NCI-H774 (cell line): ENCODE results near the gene SORCS2.

Source experiments
- DNase-seq: peaks from one replicate; lab custom pipeline; 2025; lab: John Stamatoyannopoulos, UW

The SORCS2 gene

DNA sequence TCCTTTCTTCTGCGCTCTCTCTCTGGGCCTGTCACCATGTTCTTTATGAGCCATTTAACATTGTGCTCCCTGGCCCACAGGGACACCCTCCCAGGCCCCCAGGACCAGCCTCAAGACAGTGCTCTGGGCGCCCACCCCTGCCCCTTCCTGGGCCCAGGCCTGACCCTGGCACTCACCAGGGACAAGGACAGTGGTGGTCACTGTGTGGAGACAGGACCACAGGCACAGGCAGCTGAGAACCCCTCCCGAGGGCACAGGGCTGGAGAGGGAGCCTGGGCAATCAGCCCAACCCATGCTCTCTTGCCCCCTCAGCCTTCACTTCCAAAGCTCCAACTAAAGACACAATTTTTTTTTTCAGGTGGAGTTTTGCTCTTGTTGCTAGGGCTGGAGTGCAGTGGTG, 460.6 kb downstream of the SORCS2 start:
- no peak for DNase-seq

DNA sequence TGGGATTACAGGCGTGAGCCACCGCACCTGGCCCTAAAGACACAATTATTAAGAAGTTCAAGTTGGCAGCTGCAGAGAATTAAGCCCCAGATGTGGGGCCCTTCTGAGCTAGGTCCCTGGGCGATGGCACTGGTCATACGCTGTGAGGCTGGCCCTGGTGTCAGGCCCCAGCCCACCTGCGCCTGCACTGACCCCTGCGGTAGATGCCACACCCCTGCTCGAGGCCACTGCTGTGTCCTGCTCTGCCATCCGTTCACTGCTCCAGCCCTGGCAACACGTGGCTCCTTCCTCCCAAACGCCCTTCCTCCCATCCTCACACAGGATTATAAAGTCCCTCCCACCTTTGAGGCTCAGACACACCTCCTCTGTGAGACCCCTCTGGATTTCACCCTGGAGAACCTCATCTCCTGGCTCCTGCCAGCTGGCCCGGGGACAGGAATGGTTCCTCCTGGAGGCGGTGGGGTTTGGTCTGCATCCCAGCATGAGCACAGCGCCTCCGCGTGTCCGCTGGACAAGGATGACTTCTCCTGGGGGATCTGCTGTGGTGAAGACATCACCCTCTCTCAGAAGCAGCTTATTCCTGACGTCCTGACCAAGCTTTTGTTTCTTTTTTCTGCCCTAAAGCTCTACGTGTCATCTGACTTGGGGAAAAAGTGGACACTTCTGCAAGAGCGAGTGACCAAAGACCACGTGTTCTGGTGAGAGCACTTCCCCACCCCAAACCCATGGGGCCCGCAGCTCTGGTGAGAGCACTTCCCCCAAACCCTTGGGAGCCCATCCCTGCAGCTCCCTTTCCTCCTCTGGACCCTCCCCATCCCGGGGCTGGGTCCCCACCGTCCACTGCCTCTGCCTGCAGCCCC, 461.4 kb downstream of the SORCS2 start:
- no peak for DNase-seq

DNA sequence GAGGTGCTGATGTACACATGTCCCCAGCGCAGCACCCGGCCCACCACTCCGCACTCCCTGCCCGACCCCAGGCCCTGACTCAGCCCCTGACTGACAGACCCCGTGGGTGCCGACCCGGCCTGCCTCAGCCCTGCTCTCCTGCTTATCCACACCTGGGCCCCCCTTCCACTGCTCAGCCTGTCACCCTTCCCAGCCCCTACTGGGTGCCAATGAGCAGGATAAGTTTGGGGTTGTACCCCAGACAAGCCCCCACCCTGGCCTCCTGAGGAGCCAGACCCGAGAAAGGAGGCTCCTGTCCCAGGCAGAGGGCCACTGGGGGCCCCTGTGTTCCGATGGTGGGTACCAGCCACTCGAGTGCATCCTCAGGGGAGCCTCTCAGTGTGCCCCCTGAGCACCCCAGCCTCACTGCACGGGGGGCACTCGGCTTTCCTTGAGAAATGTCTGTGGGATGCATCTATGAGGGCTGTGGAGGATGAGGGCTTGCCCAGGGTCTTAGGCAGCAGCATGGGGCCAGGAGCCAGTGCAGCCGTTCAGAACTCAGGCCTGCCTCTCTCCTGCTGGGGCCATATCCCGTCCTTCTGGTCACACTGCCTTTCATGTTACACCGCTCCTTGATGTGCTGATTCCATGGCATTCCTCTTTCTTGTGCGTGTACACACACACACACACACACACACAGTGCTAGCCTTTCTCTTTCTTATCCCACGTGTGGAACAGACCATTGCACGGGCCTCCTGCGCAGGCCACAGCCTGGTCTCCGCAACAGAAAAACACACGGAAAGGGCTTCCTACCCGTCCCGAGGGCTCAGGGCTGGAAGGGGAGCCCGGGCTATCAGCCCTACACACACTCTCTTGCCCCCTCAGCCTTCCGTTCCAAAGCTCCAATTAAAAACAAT, 462.5 kb downstream of the SORCS2 start:
- DNase-seq: no peak

DNA sequence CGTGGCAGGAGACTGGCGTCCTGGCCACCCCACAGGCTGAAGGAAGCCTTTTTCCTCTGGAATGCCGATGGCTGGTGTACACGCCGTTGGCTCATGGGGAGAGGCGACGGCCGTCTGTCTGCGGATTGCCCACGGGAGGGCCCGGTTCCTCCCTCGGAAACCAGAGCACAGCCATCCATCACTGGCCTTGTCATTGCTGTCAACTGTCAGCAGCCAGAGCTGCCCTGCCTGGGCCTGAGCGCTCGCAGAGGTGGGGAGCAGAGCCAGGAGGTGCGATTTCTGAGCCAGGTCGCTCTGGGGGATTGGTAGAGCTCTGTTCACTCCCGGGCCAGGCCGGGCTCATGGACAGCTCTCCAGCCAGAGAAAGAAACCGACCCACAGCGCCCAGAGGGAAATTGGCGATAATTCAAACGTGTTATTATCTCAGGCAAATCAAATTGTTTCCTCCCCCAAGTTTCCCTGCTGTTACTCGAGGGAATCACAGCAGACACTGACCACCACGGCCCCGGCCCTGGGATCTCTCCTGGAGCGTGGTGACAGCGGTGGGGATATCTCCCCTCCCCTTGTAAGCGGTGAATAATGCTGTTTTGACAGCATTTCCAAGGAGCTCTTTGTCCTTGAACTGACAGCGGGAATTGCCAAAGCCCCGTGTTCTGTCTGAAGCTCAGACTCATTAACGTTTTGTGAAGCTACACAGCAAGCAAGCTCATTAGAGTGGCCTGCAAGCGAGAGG, 463.3 kb downstream of the SORCS2 start:
- no peak for DNase-seq

DNA sequence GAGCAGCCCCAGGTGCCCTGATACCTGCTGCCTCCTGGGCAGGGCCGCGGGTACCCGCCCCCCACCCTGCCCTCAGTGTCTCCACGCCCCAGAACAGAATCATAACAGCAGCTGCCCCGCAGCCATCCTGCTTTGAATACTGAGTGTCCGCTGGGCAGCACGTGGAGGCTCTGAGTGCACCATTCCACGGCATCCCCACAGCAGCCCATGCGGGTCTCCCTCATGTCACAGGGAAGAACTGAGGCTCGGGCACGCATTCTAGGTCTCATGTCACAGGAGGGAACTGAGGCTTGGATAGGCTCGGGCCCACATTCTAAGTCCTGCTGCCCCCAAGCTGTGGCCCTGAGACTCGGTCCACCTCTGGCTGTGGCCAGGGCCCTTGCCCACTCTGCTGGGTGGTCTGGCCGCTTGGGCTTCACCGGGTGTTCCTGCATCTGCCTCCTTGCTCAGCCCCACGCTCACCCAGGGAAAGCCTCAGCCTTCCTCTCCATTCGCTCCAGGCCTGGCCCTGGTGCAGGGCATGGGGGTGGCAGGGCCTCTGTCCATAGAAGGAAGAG, 464.0 kb downstream of the SORCS2 start:
- no peak for DNase-seq

DNA sequence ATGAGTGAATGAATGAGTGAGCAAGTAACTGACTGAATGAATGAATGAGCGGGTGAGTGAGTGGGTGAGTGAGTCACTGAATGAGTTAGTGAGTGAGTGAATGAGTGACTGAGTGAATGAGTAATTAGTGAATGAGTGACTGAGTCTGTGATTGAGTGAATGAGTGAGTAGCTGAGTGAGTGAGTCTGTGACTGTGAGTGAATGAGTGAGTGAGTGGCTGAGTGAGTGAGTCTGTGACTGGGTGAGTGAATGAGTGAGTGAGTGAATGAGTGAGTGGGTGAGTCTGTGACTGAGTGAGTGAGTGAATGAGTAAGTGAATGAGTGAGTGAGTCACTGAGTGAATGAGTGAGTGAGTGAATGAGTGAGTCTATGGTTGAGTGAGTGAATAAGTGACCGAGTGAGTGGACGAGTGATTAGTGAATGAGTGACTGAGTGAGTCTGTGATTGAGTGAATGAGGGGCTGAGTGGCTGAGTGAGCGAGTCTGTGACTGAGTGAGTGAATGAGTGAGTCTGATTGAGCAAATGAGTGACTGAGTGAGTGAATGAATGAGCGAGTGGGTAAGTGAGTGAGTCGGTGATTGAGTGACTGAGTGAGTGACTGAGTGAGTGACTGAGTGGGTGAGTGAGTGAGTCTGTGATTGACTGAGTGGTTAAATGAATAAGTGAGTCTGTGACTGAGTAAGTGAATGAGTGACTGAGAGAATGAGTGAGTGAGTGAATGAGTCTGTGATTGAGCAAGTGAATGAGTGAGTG, 465.4 kb downstream of the SORCS2 start:
- DNase-seq: no peak

DNA sequence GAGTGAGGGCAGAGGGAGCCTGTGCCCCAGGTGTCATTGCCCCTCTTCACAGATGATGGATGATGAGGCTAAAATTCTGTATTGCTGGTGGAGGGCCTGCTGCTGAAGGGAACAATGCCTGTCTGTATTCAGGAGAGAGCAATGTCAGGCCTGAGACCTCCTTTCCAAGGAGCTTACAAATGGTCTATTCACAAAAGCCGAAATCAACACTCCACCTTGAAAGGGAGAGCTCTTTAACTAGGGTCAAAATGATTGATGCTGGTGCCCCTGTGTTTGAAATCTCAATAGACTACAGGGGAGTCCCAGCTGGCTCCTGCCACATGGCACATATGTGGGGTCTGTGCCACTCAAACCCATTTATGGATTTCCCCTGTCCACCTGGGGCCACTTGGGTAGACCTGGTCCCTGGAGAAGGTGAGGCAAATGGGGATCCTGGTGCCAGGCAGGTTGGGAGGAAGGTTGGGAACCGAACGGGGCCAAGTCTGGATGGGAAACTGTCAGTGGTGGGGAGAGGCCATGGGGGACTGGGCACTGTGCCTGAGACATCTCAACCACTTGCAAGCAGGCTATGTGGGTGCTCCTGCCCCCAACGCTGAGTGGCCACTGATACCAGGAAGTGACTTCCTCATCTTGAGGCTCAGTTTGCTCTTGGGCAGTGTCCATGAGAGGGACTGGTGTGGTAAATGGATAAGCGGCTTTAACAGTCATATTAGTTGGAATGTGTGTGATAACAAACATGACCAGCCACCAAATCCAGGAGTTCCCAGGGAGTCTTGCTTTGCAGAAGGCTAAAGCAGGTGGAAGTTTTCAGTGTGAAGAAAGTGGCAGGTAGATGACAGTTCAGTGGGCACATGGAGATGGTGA, 466.2 kb downstream of the SORCS2 start:
- DNase-seq: no peak

DNA sequence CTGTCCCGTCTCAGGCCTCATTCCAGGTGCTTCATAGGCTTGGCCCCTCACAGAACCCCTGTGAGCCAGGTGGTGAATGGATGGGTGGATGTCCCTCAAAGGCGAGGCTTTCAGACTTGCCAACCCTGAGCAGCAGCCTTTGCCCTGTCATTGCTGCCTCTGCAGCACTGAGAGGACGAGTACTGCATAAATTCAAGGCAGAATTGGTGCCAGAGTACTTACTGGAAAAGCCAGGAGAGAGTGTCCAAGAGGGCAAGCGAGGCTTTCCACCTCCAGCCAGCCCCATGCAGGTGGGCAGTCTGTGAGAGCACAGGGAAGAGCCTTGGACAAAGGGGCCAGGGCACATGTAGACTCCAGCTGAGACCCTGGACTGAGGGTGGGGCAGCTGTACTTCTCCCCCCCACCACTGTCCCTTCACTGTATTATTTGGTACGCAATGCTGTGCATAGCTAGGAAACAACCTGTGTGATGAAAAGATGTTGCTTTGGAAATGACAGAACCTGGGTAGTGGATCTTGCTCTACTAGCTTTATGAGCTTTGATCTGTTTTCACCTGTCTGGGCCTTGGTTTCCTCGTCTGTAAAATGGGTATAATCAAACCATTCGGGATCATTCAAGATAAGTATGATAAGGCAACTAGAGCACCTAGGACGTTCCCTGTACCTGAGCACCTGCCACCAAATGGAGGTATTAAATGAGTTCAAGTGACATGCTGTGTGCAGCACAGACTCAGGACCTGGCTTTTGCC, 467.3 kb downstream of the SORCS2 start:
- DNase-seq: no peak

DNA sequence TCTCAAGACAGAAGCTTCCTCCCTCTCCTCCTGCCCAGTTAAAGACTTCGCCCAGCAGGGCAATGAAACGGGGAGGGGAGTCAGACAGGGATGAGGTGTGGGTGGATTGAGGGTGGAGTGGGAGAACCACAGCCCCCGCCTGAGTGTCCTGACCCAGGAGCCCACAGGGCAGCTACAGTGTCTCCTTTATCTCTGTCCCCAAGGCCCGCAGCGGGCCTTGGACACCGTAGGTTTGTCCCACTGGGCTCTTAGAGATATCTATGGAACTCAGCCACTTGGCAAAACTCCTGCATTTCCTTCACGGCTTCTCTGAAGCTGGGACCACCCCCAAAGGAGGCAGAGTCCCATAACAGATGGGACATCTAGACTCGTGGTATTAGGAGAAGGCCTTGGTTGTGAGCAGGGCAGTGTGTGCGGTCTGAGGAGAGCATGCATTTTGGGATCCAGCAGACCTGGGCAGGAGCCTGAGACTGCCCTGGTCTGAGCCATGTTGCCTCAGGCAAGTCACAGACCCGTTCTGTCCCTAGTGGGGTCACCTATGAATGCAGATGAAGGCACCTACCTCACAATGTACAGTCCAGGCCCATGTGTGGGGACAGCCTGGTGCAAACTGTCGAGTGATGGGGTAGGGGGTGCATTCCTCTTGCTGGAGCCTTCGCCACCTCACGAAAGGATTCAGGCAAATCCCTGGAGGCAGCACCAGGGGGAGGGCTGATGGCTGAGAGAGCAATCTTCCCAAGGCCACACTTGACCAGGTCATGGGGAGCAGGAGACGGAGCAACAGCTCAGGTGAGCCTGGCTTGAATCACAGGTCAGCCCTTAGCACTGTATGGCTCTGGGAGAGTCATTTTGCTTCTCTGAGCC, 468.1 kb downstream of the SORCS2 start:
- DNase-seq: no peak

DNA sequence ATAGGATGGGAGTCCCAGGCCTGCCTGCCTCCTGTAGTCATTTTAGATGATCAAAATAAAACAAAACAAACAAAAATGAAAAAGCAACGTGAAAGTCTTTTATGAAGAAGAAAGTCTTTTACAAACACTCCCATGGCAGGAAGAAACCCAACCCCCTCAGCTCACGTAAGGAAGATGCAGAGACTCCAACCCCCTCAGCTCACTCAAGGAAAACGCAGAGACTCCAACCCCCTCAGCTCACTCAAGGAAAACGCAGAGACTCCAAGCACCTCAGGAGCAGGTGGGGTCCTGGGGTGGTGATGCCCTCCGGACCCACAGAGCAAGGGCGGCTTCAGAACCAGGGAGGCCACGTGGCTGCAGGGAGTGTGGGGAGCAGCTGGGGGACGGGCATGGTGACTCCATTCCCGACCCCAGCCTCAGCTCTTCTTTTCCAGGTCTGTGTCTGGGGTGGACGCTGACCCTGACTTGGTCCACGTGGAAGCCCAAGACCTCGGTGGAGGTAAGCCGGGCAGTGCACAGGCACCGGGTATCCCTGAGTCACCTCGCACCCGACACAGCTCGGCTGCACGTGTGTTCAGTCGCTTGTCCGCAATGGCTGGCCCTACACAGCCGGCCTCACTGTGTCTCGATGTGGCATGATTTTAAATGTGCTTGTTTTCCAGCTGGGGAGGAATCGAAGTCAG, 468.9 kb downstream of the SORCS2 start:
- no peak for DNase-seq

DNA sequence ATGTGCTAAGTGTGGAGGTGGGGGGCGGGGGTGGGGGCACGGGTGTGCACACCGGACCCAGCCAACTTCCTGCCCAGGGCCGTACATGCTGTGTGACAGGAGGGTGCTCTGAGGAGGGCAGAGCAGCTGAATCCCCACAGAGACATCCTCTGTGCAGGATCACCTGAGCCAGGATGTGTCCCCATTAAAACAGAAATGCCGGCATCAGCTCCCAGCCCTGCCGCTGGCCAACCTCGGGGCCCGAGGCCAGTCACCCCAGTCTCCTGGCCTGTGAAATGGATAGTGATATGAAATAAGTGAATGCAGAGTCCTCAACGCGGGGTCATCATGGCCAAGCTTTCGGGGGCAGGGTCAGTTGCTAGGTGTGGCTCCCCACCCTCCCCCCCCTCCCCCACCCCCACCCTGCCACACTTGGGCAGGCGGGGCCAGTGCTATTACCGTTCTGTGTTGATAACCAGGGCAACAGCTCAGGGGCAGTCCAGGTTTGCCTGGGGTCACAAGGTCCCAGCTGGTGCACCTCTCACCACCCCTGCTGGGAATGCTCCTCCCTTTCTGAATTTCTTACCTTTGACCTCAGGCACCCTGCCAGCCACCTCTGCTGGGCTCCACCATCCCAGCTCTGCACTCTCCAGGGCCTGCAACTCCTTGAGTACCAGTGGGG, 469.6 kb downstream of the SORCS2 start:
- DNase-seq: no peak

DNA sequence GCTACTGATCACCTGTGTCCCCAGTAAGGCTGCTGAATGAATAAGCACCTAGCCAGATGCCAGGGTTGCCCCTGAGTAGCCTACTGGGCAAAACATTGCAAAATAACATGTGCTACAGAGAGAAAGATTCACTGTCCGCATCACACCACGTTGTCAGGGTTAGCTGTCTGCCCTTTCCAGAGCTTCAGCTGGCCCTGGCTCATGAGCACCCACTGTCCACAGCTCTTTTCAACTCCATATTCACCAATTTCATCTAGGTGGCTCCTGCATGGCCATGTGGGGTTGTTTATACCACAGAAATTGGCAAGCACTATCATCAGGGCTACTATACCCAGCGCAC, 470.1 kb downstream of the SORCS2 start:
- DNase-seq: no peak

DNA sequence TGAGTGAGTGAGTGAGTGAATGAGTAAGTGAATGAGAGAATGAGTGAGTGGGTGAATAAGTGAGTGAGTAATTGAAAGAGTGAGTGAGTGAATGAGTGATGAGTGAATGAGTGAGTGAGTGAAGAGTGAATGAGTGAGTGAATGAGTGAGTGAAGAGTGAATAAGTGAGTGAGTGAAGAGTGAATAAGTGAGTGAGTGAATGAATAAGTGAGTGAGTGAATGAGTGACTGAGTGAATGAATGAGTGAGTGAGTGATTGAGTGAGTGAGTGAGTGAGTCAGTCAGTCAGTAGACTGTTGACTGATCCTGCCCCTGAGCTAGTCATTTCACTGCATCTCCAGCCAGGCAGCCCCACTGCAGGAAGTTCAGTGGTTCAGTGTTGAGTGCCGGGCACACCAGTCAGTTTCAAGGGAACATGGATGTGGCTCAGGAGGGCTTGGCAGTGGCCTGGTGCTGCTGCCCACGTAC, 470.8 kb downstream of the SORCS2 start:
- no peak for DNase-seq

DNA sequence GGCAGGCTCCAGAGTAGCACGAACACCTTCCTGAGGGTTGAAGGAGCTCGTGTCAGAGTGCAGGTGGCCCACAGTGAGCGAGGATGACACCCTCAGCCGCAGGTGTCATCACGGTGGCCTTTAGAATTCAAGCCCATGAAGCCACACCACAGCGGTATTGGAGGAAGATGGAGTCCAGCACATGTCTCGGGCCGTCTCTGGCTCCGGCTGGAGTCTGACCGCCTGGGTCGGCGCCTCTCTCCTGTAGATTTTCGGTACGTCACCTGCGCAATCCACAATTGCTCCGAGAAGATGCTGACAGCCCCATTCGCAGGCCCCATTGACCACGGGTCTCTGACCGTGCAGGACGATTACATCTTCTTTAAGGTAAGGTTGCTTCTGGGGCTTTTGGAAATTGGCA, 471.8 kb downstream of the SORCS2 start:
- DNase-seq: no peak

DNA sequence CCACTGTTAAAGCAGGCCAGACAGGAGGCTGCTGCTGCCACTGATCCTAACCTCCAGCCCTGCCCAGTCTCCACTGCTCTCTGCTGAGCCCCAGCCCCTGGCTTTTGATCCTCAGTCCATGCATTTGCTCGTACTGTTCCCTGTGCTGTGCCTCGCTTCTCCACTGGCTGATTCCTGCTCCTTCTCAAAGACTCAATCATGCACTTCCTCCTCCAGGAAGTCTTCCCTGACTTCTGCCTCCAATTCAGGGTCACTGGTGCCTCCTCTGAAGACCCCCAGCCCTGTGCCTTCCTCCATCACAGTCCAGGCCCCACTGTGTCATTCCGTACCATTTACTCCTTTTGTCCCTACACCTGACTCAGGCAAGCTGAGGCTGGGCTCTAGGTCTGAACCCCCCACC, 473.0 kb downstream of the SORCS2 start:
- no peak for DNase-seq

DNA sequence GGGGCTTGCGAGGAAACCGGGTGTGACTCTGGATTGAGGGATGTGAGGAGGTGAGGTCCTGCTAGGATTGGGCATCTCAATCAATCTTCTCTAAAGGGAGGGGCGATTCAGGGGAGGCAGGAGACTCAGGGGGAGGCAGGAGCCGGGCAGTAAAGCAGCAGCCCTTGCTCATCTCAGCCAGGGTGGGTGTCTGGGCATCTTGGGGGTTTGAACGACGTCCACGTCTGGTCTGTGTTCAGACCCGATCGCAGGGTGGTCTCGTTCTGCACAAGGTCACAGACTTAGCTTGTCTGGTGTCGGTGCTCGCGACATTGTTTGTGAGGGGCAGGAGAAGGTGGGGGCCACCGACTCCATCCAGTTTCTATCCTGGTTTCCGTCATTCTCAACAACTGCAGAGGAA, 473.7 kb downstream of the SORCS2 start:
- no peak for DNase-seq

DNA sequence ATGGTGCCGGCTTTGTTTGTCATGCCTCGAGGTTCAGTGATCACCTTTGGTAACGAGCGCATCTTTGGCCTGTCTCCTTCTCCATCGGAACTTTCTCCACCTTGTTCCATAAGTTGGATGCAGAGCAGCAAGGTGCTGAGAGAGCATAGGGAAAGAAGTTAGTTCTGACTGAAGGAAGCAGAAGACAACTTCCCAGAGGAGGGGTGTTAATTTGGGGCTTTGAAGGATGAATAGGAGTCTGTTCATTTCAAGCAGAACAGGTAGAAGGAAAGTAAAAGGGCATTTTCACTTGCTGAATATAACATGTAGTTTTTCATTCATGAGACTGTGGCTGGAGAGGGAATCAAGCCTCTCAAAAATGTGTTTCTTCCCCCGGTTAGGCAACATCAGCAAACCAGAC, 474.4 kb downstream of the SORCS2 start:
- DNase-seq: no peak

DNA sequence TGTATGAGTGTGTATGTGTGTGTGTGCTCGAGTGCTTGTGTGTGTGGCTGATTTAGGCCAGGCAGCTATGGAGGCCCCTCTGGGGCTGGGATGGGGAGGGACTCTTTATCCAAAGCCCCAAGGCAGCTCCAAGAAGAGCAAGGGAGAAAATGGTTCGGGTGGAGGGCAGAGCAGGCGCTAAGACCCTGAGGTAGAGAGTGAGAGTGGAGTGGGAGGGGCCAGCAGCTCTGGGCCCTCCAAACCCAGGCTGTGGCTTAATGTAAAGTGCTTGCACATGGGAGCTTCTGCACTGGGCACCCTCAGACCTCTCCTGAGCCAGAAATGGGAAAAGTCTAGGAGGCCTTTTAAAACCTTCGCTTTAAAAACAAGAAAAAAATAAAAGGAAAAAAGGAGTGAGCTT, 475.9 kb downstream of the SORCS2 start:
- no peak for DNase-seq
